ENCODE results near the gene MTR.

The MTR gene

DNA sequence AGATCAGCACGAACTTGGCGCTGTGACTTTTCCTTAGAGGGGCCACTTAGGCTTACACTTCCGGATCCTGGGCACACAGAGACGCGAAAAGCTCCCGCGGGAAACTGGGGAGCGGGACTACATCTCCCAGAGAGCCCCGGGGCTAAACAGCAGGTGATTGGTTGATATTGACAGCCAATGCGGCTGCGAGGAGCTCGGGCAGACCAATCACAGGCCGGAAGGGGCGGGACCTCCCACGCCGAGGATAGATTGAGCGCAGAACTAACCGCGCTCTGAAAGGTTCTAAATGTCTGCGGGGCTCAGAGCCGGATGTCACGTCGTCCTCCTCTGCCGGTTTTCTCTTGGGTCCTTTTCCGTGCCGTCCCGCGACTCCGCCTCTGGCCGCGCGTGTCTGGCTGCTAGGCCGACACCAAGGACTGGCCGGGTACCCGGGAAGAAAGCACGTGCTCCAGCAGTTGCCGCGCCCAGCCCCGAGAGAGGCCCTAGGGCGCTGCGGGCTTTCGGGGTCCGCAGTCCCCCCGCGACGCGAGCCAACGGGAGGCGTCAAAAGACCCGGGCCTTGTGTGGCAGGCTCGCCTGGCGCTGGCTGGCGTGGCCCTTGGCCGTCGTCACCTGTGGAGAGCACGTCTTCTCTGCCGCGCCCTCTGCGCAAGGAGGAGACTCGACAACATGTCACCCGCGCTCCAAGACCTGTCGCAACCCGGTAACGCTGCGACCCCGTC lies at the start of gene MTR:
Gene MTR, plus strand, starts transcription at position 258 of the 722 bp plus-strand sequence. Its CDS starts 412 bp downstream, at position 670.
- peak; percentile 97 for DNase-seq (ENCODE audit: low read depth)
- H3K4me3 ChIP-seq (ENCODE audit: control insufficient read depth, low read depth, low read length), result peak within 1 kb of the TSS; percentile 75
- TF ChIP-seq, protein P1, sequence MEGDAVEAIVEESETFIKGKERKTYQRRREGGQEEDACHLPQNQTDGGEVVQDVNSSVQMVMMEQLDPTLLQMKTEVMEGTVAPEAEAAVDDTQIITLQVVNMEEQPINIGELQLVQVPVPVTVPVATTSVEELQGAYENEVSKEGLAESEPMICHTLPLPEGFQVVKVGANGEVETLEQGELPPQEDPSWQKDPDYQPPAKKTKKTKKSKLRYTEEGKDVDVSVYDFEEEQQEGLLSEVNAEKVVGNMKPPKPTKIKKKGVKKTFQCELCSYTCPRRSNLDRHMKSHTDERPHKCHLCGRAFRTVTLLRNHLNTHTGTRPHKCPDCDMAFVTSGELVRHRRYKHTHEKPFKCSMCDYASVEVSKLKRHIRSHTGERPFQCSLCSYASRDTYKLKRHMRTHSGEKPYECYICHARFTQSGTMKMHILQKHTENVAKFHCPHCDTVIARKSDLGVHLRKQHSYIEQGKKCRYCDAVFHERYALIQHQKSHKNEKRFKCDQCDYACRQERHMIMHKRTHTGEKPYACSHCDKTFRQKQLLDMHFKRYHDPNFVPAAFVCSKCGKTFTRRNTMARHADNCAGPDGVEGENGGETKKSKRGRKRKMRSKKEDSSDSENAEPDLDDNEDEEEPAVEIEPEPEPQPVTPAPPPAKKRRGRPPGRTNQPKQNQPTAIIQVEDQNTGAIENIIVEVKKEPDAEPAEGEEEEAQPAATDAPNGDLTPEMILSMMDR (conservative IDR thresholded peaks at IDR 0.05; ENCODE audit: control insufficient read depth, insufficient read depth, low read depth, low read length), result no peak

DNA sequence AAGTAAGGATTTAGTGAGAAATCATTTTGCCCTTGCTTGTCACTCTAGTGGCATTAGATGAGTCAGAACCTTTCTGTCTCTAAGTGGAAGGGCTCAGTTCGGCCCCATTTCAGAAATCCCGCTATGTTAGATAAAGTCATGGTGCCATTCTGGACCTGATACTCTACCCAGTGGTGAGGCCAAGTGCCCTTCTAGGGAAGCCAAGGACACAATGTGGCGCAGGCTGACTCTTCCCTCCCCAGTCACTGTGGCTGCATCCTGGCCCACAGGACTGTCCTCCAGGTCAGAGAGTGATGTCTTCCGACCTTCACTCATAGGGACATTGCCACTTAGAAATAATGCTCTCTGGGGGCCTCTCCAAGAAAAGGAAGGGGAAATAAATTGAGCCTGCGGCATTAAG lies 48.3 kb upstream of the MTR start:
- TF ChIP-seq, protein P1 (conservative IDR thresholded peaks at IDR 0.05; ENCODE audit: control insufficient read depth, insufficient read depth, low read depth, low read length), result no peak

DNA sequence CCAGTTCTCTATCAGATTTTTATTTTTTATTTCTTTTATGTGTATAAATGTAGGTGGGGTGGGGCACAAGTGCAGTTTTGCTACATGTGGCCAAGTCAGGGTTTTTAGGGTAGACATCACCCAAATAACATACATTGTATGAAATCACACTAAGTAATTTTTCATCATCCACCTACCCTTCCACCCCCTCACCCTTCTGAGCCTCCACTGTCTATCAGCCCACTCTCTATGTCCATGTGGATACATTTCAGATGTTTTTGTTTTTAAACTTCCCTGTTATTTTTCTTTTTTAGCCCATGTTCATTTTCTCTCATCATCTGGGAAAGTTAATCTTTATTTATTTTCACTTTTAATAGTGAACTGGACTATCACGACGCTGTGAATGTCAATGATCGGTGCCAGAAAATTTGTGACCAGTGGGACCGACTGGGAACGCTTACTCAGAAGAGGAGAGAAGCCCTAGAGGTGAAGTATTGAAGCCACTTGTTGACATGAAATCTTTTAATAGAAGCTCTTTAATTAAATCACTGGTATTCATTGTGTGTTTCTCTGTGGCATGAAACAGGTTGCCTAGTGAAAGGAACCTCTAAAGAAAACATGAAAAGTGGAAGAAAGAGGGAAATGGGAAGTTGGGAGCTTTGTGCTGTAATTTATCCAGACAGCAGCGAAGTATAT lies 47.6 kb upstream of the MTR start:
- TF ChIP-seq, protein P1 (conservative IDR thresholded peaks at IDR 0.05; ENCODE audit: control insufficient read depth, insufficient read depth, low read depth, low read length), result no peak
- no peak for DNase-seq (ENCODE audit: low read depth)
- H3K4me3 ChIP-seq (ENCODE audit: control insufficient read depth, low read depth, low read length), result no peak overlapping the region

More for the DNA sequence above, 48.3 kb upstream of the MTR start:
- H3K4me3 ChIP-seq (ENCODE audit: control insufficient read depth, low read depth, low read length), result no peak overlapping the region
- no peak for DNase-seq (ENCODE audit: low read depth)

DNA sequence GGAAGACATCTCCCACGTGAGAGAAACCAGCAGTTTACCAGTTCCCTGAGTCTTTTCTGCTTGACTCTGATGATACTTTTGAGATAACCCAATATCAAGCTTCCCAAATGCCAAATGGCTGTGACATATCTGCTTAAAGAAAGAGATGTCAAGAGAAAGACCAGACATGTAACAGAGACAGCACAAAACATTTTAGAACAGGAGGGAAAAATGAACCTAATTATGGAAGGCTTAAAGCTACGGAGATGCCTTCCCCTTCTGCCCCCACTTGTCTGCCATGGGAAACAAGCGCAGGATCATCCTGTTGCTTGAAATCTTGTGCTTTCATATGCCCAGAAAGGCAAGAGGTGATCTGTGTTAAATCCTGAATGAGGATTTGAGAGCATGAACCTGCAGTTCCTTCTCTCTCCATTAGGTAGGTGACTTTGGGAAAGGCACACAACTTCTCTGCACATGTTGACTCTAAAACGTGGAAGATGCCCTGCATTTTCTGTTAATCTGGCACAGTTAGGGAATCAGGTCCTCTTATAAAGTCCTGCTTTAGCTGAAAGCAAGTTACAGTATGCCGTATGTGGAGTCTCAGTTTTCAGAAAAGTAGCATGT lies 46.7 kb upstream of the MTR start:
- TF ChIP-seq, protein P1 (conservative IDR thresholded peaks at IDR 0.05; ENCODE audit: control insufficient read depth, insufficient read depth, low read depth, low read length), result peak; percentile 21
- no peak overlapping the region for H3K4me3 ChIP-seq (ENCODE audit: control insufficient read depth, low read depth, low read length)
- DNase-seq (ENCODE audit: low read depth), result no peak

DNA sequence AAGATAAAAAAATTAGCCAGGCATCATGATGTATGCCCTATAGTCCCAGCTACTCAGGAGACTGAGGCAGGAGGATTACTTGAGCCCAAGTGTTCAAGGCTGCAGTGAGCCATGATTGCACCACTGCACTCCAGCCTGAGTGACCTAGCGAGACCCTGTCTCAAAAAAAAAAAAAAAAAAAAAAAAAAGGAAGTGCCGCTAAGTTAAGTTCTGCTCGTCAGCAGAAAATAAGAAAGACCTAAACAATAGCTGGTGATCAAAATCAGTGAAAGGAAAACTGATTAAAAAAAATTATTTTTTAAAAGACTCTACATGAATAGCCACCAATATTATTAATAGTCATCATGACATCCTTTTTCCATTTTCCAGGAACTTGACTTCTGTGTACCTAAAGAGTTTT lies 44.2 kb upstream of the MTR start:
- no peak overlapping the region for H3K4me3 ChIP-seq (ENCODE audit: control insufficient read depth, low read depth, low read length)
- DNase-seq (ENCODE audit: low read depth), result no peak
- TF ChIP-seq, protein P1 (conservative IDR thresholded peaks at IDR 0.05; ENCODE audit: control insufficient read depth, insufficient read depth, low read depth, low read length), result no peak

DNA sequence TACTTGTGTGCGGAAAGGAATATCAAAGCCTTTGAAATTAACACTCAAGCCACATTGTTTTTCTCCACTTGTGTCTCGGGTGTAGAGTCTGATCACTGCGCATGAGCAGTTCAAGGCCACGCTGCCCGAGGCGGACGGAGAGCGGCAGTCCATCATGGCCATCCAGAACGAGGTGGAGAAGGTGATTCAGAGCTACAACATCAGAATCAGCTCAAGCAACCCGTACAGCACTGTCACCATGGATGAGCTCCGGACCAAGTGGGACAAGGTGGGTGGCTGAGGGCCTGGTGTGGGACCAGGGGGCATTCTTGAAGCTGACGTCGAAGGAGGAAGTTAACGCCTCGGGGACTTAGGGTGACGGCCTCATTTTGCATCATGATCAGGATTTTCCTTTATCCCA lies 43.7 kb upstream of the MTR start:
- no peak for DNase-seq (ENCODE audit: low read depth)
- no peak overlapping the region for H3K4me3 ChIP-seq (ENCODE audit: control insufficient read depth, low read depth, low read length)
- TF ChIP-seq, protein P1 (conservative IDR thresholded peaks at IDR 0.05; ENCODE audit: control insufficient read depth, insufficient read depth, low read depth, low read length), result no peak

Measured in fibroblast of mammary gland (primary cell).